Hypothalamus (tissue), 51 donors: ENCODE data around the gene MYL10.

ENCODE experiments used
- DNase-seq, 51 donors: peaks; one replicate each; lab custom pipeline; 2025; lab: John Stamatoyannopoulos, UW

Gene MYL10

DNA sequence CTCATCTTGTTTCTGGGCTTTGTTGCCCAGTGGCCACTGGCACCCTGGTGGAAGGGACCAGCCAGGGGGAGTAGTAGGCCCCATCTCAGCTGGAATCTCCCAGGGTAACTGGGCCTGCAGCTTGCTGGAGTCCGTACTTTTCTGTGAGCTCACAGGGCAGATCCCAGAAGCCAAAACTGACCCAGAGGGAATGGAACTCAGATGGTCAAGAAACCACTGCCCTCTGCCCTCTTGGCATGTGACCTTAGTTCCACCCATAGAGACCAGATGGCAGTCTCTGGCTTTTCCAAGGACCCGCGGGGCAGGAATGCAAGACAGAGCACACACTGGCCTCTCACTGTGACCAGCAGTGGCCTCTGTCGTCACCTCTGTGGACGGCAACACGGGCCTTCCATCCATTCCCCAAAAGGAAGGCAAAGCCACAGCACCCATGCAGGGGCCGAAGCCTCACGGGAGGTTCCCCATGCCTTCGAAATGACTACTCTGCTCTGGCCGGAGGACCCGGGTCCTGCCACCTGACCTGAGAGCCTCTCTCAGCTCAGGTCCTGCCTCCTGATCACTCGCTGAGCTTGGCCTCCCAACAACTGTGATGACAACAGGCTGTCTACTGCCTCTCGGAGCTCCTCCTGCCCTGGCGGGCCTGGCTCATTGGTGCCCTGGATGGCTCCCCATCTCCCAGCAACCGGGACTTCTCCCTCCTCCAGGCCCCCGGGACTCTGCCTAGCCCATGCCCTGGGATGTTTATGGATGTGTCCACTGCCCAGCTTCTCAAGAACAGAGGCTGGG lies 29.9 kb downstream of the MYL10 start:
- DNase-seq: no peak

DNA sequence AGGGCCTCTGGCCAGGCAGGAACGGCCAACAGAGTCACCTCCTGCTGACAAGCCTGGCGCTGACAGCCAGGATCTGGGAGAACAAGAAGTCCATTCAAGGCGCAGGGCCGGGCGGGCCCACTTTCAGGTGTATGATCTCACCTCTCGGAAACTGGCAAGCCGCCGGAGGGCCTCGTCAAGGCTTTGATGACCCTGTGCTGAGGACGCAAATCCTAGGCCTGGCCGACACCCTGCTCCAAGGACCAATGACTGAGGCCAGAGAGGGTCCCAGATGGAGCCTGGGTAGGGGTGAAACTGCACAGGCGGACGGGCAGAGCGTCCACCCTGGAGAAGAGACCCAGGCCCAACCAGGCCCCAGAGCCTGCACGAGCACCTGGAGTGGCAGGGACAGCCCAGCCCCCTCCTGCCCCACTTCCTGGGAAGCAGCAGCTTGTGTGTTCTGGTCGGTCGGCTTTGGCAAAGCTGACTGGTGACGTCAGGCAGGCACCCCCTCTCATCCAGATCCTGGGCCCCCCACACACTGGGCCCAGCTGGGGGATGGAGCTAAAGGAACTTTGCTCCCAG lies 30.6 kb downstream of the MYL10 start:
- peak in 6 of 51 donors; percentile 8 to 45 (median 14) for DNase-seq

DNA sequence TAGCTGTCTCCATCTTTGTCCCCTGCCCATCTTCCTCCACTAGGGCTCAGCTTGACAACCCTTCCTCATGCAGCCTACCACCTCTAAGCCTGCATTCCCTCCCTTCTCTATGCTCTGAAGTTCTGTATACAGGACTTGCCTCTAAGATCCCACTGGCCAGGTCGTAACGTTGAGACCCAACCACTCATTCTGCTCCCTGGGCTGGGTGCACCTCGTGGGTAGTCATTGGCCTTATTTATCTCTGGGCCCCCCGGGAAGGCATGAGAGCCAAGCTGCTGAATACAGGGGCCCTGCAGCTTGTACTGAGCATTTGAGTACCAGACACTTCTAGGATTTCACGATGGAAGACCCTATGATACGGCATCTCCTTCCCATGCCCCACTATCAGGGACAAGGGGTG lies 31.2 kb downstream of the MYL10 start:
- DNase-seq: no peak

DNA sequence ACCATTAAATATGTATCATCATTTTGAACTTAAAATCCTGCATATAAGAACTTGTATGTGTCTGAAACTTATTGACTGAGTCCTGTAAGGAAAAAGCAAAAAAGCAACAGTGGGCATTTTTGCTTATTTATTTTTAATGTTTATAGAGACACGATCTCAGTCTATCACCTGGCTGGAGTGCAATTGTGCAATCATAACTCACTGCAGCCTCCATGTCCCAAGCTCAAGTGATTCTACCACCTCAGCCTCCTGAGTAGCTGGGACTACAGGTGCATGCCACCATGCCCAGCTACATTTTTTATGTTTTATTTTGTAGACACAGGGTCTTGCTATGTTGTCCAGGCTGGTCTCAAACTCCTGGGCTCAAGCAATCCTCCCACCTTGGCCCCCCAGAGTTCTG lies 32.2 kb downstream of the MYL10 start:
- no peak for DNase-seq

DNA sequence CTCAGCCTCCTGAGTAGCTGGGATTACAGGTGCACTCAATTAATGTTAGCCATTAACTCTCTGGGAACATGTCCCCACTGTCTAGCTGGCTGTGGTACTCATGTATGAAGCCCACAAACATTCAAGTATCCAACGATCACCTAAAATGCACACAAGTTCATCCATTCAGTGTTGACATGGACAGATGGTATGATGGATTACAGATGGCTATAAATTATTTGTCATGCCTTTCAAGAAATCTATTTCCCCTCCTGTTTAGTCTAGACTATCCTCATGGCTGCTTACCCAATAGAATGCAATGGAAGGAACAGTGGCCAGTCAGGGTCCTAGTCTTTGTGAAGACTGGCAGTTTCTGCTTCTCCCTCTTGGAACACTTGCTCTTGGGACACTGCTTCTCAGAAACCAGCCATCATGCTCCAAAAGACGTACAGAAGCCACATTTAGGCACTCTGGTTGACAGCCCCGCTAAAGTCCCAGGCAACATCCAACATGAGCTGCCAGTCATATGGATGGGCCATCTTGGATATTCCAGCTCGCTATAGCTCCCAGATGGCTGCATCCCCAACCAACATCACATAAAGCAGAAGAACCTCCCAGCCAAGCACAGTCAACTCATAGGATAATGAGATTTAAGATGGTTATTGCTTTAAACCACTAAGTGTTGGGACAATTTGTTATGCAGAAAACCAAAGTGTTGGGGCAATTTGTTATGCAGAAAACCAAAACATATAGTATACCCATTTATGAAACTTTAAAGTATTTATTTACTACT lies 33.1 kb downstream of the MYL10 start:
- DNase-seq: no peak

DNA sequence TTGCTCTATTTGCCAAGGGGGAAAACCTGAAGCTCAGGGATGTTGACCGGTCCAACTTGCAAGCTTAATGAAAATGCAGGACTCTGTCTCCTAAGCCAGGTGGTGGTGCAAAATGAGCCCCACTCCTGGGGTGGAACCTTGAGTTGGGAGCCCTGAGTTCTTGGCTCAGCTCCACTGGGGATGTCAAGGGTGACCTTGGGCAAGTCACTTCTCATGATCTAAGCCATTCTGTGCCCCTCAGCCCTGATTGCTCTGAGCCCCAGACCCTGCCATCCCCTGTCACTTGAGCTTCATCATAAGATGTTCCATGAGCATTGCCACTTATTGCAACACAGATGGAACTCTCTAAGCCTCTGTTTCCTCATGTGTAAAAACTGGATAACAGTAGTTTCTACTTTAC lies 33.9 kb downstream of the MYL10 start:
- no peak for DNase-seq

DNA sequence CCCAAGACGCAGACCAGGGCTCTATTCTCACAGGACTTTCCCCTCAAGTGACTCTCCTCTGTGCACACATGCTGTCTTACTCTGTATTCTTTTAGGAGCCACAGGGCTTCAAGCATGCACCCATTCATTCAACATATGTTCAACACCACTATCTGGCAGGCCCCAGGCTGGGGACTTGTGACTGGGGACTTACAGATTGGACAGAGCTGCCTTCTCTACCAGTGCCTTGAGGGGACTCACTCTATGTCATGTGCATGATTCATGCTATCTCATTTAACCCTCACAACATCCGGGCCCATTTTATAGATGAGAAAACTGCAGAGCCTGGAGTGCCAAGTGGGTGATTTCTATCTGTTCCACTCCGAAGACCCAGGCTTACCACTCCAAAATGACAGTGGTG lies 34.3 kb downstream of the MYL10 start:
- DNase-seq: no peak

DNA sequence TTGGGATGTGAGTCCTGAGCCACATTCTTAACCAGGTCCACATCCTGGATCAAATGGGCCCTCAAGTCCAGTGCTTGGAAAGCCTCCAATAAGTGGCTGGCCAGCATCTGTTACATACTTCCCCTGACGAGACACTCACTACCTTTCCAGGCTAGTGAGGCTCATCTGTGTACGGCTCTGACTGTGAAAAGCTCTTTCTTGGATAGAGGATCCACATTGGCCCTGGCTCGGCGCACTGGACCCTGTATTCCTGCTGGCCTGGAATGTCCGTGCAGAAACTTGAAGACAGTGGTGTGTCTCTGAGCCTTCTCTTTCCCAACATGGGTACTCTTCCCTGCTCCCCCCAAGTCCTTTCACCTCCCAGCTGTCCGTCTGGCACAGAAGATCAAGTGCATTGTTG lies 35.5 kb downstream of the MYL10 start:
- DNase-seq: no peak

DNA sequence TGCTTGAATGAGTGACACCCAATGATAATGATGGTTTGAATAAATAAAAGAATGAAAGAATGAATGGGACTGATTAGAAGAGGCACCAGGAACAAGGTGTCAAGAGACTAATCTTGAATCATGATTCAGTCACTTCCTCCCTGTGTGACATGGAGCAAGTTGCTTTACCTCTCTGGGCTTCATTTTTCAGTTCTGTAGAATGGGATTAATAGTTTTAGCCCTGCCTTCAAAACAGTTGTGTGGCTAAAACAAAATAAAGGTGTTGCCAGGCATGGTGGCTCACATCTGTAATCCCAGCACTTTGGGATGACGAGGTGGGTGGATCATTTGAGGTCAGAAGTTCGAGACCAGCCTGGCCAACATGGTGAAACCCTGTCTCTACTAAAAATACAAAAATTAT lies 37.6 kb downstream of the MYL10 start:
- DNase-seq: no peak

DNA sequence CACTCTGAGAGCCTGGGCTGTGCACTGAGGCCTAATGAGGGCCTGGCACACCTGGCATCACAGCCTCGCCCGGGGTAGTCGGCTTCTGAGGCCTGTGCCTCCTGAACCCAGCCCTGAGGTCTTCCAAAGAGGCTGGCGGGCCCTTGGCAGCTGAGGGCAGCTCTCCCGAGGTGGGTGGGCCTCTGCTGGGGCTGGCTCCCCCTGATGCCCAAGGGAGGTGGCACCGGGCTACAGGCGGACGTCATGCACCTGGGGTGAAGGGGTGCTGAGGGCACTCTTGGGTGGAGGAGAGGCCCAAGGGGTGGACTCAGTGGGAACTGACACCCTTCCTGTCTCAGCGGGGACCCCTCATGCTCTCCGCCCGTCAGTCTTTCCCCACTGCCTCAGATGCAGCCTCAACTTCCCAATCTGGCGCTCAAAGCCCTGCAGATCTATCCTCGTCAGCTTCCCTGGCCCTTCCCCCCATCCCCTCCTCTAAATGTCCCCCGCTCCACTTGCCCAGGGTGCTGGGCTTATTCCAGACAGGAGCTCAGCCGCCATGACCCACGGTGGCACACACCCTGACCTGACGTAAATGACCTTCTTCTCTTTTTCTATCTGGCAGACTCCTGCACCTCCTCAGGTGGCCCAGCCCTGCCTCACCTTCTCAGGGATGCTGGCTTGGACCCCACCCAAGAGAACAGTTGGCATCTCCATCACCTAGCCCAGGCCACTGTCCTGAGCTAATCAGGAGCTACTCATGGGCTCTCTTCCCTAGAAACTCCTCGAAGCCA lies 38.2 kb downstream of the MYL10 start:
- DNase-seq: no peak

DNA sequence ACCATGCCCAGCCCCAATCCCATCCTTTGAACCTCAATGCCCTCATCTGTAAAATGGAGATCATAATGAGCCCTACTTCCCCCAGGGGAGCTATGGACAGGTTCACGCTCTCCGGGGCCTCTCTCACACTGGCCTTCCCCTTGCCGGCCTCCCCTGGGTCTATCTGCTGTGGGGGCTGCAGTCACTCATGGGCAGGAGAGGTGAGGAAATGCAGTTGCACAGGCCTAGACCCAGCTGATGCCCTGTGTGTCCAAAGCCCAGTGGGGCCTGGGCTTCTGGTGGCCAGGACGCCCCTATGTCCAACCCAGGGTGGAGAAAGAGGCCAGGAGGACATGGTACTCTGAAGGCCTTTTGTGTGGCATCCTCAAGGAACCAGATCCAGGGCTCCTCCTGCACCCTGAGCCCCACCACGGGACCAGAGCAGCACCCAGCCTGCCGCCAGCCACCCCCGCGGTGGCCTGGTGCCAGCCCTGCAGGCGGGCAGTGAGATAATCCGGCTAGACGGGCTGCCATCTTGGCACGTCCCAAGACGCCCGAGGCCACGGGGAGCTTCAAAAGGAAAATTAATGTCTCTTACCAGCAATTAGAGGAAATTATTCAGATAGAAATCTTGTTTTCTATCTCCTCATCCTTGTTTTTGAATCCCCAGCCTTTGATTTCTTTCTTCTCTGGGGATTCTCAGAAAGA lies 39.0 kb downstream of the MYL10 start:
- DNase-seq: no peak

DNA sequence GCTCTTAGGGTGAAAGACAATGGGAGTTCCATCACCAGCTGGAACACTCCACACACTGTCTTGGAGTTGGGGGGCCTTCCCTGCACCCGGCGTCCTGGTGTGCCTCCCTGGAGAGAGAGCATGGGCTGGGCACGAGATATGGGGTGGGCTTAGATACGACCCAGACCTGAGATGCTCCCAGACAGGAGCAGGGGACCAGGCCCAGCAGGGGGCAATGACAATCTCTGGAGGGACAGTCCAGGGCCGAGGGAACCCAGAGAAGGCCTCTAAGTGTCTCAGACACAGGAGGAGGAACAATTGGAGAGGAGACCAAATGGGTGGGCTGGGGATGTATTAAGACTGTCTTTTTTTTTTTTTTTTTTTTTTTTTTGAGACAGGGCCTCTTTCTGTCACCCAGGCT lies 40.0 kb downstream of the MYL10 start:
- no peak for DNase-seq

DNA sequence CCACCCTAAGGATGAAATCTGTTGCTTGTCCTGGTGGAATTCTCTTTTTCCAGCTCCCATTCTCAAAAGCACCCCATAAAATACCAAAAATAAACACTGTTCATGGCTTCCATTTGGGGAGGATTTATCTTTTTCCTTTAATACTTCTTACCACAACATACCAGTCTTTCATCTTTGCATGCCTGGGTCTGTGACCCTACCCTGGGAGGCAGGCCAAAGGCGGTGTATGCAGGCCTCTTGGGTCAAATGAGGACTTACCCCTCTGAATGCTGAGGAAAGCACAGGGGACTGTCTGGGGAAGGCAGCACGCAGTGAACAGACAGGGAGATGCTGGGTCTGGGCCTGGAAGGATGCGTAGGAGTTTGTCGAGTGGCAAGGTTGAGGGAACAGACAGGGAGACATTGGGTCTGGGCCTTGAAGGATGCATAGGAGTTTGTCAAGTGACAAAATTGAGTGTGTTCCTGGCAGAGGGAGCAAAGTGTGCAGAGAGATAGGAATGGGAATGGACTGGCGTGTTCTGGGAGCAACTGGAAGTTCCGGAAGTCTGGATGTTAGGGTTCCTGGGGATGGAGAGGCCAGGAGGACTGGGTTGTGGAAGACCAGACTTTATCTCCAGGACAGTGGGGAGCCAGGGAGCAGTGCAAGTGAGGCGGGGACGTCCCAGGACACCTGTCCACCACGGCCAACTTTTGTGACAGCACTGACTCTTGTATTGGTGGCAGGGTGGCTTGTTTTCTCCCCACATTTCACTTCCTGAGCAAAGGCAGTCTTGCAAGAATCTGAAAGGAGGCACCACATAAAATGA lies 40.8 kb downstream of the MYL10 start:
- no peak for DNase-seq

DNA sequence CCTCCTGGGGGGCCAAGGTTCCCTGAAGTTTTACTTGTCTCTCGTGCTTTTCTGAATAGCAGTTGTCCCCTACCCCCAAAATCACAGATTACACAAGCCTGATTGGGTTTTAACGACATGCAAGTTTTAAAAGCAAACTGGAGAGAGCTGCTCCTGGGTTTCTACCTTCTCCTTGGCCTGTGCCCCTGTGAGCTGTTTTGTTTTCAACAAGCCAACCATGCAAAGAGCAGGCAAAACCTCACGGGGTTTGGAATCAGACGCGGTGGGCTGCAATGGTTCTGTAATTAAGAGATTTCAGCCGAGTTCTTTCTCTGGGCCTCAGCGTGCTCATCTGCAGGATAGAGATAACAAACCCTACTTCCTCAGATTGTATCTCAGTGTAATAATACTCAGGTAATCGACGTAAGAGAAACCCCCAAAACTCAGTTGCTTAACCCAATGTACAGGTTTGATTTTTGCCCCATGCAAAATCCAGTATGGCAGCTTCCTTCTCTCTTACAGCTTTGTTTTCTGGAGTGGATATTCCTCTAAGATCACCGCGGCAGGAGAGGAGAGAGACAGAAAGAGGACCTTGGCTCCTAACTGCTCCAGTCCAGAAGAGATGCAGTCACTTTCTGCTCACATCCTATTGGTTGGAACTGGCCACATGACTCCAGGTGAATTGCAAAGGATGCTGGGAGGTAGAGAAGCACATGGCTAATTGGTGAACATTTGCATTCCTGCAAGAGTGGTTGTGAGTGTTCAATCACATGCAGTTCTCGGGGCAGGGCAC lies 42.0 kb downstream of the MYL10 start:
- no peak for DNase-seq

DNA sequence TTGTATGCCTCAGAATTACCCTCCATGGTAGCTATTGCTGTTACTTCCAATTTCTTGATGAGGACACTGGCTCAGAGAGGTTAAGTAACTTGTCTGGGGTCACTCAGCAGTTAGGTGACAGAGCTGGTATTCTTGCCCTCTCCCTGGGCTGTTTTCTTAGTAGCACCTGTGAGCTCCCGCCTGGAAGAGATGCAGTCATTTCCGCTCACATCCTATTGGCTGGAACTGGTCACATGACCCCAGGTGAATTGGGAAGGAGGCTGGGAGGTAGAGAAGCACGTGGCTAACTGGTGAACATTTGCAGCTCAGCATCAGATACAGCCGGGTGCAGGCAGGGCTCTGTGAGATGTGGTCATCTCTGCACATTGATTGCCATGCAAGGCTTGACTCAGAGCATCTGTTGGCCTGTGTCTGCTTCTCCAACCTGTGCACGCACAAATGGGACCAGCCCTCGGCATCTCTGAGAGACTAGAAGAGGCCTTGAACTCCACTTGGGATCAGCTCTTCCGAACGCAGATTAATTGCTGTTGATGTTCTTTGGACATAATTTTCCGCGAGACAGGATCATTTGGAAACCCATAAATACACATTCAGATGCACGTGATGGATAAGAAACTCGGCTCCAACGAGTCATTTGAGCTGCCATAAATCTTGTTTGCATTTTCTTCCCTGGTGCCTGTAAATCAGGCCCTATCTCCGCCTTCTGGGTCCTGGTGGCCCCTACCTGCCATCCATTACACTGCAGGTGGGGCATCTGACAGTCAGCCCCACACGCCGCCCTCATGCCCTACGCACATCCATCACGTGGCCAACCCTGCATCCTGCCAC lies 42.8 kb downstream of the MYL10 start:
- no peak for DNase-seq

DNA sequence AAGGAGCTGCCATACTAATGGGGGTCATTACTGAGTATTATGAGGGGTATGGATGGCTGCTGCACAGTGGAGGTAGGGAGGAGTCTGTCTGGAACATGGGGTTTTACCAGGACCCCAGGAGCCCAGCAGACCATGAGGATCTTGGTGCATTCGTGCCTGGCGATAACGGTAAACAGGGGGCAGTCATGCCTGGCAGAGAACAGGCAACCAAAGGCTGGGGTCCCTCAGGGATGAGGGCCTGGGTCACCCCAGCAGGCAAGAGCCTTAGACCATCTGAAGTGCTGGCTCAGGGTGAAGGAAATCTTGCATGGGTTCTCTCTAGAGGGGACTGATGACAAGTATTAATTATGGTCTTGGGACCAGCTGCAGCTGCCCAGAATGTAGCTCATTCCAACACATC lies 46.1 kb downstream of the MYL10 start:
- DNase-seq: no peak

DNA sequence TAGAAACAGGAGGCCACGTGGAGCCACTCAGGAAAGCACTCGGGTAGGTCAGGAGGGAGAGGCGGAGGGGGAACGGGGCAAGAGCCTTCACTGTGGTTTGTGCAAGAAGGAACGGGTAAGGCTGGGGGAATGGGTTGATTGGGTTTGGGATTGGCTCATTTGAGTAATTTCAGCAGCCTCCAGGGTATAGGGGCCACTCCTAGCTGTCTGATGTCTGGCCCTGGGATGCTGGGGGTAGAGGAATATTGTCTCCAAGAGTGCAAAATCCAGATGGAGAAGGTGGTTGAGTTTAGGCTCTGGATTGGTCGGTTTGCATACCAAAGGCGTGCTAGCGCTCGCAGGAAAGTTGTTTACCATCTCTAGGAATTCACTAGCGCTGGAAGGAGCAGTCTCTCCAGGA lies 47.2 kb downstream of the MYL10 start:
- no peak for DNase-seq

DNA sequence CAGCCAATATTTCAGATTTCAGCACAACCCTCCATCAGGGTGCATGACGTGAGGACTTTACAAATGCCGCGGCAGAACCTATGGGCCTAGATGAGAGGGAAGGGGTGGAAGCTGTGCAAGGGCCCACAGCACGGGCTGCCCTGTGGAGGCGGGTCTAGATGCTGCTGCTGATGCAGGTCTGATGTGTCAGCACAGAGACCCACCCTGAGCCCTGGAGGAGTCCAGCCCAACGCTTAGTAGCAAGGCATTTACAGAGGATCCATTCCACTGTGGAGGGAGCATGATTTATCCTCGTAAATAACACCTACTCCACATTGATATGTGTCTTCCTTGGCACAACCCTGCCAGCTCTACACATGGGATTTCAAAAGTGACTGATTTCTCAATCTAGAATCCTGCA lies 48.5 kb downstream of the MYL10 start:
- DNase-seq: no peak
